OCI-LY1 (cell line): Measurements from ENCODE around the gene PLCG2.

ENCODE experiments used
- EZH2 ChIP-seq: fragments of 200-600 bp; sonication (generic), shearing (Covaris generic); IDR thresholded peaks from 2 replicates; pipeline ENCODE4 v1.8.0; 2017; ENCODE audit warnings: borderline replicate concordance, mixed run types, mild to moderate bottlenecking, antibody characterized with exemption, low read length, moderate library complexity, mixed read lengths
- TF ChIP-seq, protein P1 (sequence below): fragments of 200-600 bp; sonication (generic), shearing (Covaris generic); IDR thresholded peaks from 2 replicates; pipeline ENCODE4 v1.5.1; 2017; ENCODE audit warnings: mild to moderate bottlenecking, antibody characterized with exemption, low read length, moderate library complexity, mixed read lengths

DNA sequence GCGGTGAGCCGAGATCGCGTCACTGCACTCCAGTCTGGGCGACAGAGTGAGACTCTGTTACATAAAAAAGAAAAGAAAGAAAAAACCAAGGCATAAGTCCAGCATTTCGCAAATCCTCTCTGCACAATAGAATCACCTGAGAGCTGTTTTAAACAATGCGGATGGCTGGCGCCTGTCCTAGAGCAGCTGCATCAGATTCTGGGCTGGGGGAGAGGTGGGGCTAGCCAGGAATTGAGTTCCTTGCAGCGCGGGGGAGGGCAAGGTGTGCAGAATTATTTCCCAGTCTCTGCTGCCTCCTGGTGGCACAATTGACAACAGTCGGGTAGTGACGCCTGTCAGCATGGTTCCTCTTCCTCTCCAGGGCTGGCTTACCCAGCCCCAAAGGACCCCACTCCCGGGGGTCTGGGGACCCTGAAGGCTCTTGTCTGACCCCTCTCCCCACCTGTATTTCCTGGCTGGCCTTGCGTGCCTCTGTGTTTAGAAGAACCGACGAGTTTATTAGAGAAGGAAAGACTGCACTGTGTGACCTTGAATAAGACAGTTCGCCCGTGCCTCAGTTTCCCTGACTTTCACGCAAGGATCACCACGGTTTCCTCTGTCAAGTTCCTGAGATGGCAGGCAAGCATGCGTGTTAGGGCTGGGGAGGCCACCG lies 41.1 kb upstream of the PLCG2 start:
- TF ChIP-seq, protein P1, sequence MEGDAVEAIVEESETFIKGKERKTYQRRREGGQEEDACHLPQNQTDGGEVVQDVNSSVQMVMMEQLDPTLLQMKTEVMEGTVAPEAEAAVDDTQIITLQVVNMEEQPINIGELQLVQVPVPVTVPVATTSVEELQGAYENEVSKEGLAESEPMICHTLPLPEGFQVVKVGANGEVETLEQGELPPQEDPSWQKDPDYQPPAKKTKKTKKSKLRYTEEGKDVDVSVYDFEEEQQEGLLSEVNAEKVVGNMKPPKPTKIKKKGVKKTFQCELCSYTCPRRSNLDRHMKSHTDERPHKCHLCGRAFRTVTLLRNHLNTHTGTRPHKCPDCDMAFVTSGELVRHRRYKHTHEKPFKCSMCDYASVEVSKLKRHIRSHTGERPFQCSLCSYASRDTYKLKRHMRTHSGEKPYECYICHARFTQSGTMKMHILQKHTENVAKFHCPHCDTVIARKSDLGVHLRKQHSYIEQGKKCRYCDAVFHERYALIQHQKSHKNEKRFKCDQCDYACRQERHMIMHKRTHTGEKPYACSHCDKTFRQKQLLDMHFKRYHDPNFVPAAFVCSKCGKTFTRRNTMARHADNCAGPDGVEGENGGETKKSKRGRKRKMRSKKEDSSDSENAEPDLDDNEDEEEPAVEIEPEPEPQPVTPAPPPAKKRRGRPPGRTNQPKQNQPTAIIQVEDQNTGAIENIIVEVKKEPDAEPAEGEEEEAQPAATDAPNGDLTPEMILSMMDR, result peak; percentile 84
- TF ChIP-seq EZH2, result no peak
